ENCODE data around the gene TNRC18.

Gene TNRC18

GRCh38 chr7:5429857-5430611 lies 6.4 kb upstream of the TNRC18 start:
- no peak for DNase-seq (ENCODE audit: low read depth)
- H3K4me3 ChIP-seq (ENCODE audit: low read depth, low read length) = peak overlapping the region; percentile 96

- DNase-seq (ENCODE audit: low read depth) = no peak
- H3K4me3 ChIP-seq (ENCODE audit: low read depth, low read length) = peak overlapping the region; percentile 96
Observed at GRCh38 chr7:5429253-5429856, 5.7 kb upstream of the TNRC18 start.

- H3K4me3 ChIP-seq (ENCODE audit: low read depth, low read length) = peak overlapping the region; percentile 96
- no peak for DNase-seq (ENCODE audit: low read depth)
Observed at GRCh38 chr7:5428478-5429252, 5.0 kb upstream of the TNRC18 start.

DNA sequence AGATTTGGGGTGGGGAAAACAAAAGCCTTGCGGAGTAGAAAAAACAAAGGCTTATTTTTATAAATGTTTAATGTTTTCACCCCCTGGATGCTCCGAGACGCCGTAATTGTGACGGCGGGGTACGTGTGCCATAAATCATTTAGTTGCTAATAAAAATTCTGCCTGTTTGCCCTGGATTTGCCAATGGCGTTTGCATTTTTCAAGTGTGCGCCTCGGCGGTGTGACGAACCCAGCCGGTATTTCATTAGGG lies 2.5 kb upstream of the TNRC18 start:
- peak overlapping the region; percentile 96 for H3K4me3 ChIP-seq (ENCODE audit: low read depth, low read length)
- DNase-seq (ENCODE audit: low read depth) = no peak

DNA sequence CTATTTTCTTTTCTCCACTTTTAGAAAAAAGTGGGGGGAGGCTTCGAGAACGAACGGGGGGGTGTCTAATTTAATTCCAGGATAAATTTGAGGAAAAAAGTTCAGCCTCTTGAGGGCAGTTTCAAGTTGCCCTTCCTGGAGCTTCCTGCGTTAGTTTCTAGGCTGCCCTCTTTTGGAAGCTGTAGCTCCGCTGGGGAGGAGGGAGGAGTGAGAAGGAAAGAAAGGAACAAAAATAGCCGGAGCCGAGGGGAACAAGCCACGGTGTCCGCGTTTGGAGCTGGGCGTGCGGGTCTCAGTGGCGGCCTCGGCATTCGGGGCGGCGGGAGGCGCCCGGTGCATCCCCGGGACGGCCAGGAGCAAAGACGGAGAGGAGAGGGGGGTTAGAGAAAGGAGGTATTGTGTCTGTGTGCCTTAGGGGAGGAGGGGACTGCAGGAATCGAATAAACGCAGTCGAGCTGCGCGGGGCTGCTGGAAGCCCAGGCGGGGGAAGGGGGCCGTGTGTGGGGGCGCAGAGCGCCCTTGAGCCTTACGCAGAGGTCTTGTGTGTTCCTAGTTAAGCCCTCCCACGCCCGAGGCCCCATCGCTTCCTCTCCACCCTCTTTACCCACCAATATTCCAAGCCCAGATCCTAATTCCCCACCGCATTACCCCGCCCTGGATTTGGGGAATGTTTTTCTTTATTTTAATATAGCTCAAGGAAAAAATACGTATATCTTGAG lies 2.0 kb upstream of the TNRC18 start:
- DNase-seq (ENCODE audit: low read depth) = peak; percentile 83
- H3K4me3 ChIP-seq (ENCODE audit: low read depth, low read length) = peak overlapping the region; percentile 96

GRCh38 chr7:5424749-5425506 lies 1.3 kb upstream of the TNRC18 start:
- DNase-seq (ENCODE audit: low read depth) = no peak
- H3K4me3 ChIP-seq (ENCODE audit: low read depth, low read length) = peak overlapping the region; percentile 96

- DNase-seq (ENCODE audit: low read depth) = peak; percentile 97
- peak overlapping the region; percentile 96 for H3K4me3 ChIP-seq (ENCODE audit: low read depth, low read length)
Observed at GRCh38 chr7:5423976-5424748, 528 bp upstream of the TNRC18 start.

- peak overlapping the region; percentile 84 for H3K4me3 ChIP-seq (ENCODE audit: low read depth, low read length)
- DNase-seq (ENCODE audit: low read depth) = no peak
Observed at GRCh38 chr7:5422396-5423305, 983 bp downstream of the TNRC18 start.

- no peak for DNase-seq (ENCODE audit: low read depth)
- peak overlapping the region; percentile 84 for H3K4me3 ChIP-seq (ENCODE audit: low read depth, low read length)
Observed at GRCh38 chr7:5421714-5422395, 1.8 kb downstream of the TNRC18 start.

DNA sequence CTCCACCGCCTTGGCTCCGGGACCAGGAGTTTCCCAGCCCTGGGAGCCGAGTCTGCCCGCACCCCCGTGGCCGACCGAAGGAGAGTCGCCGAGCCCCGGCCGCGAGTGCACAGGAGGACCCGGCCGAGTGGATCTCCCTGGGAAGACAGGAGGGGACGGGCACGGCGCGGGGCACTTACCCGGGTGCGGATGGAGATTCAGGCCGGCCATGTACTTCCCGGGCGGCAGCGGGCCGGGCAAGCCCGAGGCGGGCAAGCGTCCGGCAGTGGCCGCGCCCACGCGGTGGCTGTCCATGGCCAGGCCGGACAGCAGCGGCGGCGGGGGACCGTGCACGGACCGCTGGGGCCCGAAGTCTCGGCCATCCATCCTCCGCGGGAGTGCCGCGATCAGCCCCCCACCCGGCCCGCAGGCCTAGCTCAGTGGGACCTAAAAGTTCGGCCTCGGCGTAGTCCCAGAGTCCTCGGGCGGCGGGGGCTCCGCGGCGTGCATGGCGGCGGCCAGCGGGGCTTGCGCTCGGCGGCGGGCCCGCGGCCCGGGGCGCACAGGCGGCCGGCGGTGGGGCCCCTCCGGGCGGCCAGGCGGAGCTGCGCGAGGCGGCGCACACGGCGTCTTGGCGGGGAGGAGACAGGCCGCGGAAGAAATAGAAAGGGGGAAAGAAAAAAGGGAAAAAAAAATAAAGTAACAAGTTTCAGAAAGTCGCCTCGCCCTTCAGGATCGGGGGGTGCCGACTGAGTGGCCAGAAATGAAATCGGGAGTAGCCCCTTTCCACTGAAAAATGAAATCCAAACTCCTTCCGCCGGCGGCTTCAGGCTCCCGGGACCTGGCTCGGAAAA lies 2.5 kb downstream of the TNRC18 start:
- H3K4me3 ChIP-seq (ENCODE audit: low read depth, low read length) = peak overlapping the region; percentile 84

DNA sequence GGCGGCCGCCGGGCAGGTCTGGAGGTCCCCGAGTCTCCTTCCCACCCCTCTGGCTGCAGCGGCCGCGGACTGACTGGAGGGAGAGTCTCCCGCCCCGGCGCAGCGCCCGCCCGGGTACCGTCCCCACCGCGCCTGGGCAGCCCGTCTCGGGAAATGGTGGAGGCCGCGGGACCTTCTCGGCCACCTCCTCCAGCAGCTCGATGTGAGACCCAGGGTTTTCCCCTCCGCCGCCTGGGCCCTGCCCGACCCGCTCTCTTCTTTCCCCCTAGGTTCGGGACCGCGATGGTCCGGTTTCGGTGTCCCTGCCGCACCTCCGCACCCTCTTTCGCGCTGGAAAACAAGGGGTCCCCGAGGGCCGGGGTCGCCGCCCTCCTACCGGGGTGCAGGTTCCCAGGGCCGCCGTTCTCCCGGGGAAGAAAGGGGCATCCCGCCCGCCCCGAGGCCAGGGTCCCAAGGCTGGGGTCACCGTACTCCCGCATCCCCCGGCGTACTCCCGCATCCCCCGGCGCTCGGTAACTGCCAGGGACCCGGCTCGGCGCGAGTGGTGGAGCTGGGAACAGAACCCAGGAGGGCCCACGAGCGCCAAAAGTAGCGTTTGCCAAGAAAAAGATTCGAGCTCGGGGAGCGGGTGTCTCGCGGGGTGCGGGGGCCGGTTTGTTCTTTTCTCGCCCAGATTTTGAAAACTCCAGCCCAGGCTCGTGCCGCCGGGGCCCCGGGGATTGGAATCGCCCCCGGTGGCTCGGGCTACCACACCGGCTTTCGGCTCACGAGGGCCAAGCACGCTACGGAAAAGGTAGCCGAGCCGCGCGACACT lies 3.4 kb downstream of the TNRC18 start:
- DNase-seq (ENCODE audit: low read depth) = no peak
- peak overlapping the region; percentile 84 for H3K4me3 ChIP-seq (ENCODE audit: low read depth, low read length)

More for the DNA sequence above, 2.5 kb downstream of the TNRC18 start:
- no peak for DNase-seq (ENCODE audit: low read depth)

GRCh38 chr7:5419539-5420066 lies 4.0 kb downstream of the TNRC18 start:
- no peak for DNase-seq (ENCODE audit: low read depth)
- peak overlapping the region; percentile 84 for H3K4me3 ChIP-seq (ENCODE audit: low read depth, low read length)

DNA sequence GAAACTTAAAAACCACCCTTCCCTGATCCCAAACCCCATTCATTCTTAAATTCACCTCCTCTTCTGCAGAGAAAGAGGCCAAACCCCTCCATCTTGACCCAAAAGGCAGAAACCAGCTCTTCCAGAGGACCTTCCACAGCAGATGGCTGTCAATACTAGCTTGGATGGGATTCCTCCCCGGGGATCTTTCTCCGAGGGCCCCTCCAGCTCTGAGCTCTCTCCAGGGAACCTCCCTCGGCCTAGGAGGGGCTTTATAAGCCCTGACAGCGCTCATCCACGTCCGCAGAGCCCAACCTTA lies 5.4 kb downstream of the TNRC18 start:
- peak overlapping the region; percentile 84 for H3K4me3 ChIP-seq (ENCODE audit: low read depth, low read length)
- DNase-seq (ENCODE audit: low read depth) = no peak

GRCh38 chr7:5417106-5418071 lies 6.2 kb downstream of the TNRC18 start:
- H3K4me3 ChIP-seq (ENCODE audit: low read depth, low read length) = no peak overlapping the region

More at GRCh38 chr7:5417106-5418071, 6.2 kb downstream of the TNRC18 start:
- no peak for DNase-seq (ENCODE audit: low read depth)

All from skeletal muscle cell (primary cell).